Sigmoid colon (tissue), 7 donors: Measurements from ENCODE around the gene KCNJ10. TPM values are rescaled to one million over a fixed set of nuclear protein-coding genes. Genes with fewer than 3 reads are reported as not detected.

Experiments used
- DNase-seq: peaks from one replicate; pipeline ENCODE4 v3.0.0-alpha.2; 2019
- H3K27ac ChIP-seq, 4 donors: fragments of 200-600 bp; sonication (generic); one replicate each; pipeline ENCODE4 v1.5.1; 2016 to 2019; ENCODE audit warnings: mild to moderate bottlenecking in 1 of 4
- H3K27me3 ChIP-seq, 3 donors: fragments of 200-600 bp; sonication (generic); one replicate each; pipeline ENCODE4 v1.5.1; 2019; ENCODE audit warnings: mild to moderate bottlenecking in 1 of 3
- H3K36me3 ChIP-seq, 4 donors: fragments of 200-600 bp; sonication (generic); one replicate each; pipeline ENCODE4 v1.5.1; 2016 to 2019
- H3K4me1 ChIP-seq, 4 donors: fragments of 200-600 bp; sonication (generic); one replicate each; pipeline ENCODE4 v1.5.1; 2017 to 2019
- H3K4me3 ChIP-seq, 4 donors: fragments of 200-600 bp; sonication (generic); one replicate each; pipeline ENCODE4 v1.5.1; 2017 to 2019; ENCODE audit warnings: mild to moderate bottlenecking in 2 of 4, moderate library complexity in 1 of 4
- H3K9me3 ChIP-seq, 4 donors: fragments of 200-600 bp in 3 of 4; sonication (generic) in 3 of 4; one replicate each; pipeline versions ENCODE4 v1.5.1 to v1.6.1; 2013 to 2019
- CTCF ChIP-seq, 4 experiments: fragments of 450-650 bp in 3 of 4; fragments of 200-600 bp in 1 of 4; IDR thresholded peaks; one replicate each; pipeline ENCODE4 v1.5.1; 2016 to 2019; ENCODE audit warnings: antibody characterized with exemption in 4 of 4, mild to moderate bottlenecking in 3 of 4, moderate library complexity in 2 of 4
- EP300 ChIP-seq, 4 donors: sonication (generic); formaldehyde crosslinking; IDR thresholded peaks; one replicate each; pipeline ENCODE4 v1.6.1; 2017; ENCODE audit warnings: antibody characterized with exemption in 4 of 4
- POLR2A ChIP-seq, 2 donors: fragments of 450-650 bp; IDR thresholded peaks; one replicate each; pipeline ENCODE4 v1.6.1; 2016; ENCODE audit warnings: antibody characterized with exemption in 2 of 2, mild to moderate bottlenecking in 2 of 2, moderate library complexity in 2 of 2
- POLR2AphosphoS5 ChIP-seq, 4 donors: sonication (generic); formaldehyde crosslinking; IDR thresholded peaks; one replicate each; pipeline ENCODE4 v1.6.1; 2017; ENCODE audit warnings: antibody characterized with exemption in 4 of 4
- WGBS, 2 donors: extraction: QIAGEN DNeasy Blood & Tissue Kit; methylation state at CpG; one replicate each; pipeline ENCODE4 v1.1.7; 2013; 5-methylcytosine and 5-hydroxymethylcytosine counted together
- intact Hi-C: fragments of 100-400 bp; cut with DNase I; formaldehyde crosslinking; loops from one replicate; pipeline ENCODE4 v1.15.1; 2023
- polyA plus RNA-seq, 3 donors: library from polyadenylated mRNA; stranded (reverse); fragments of 200-250 nt; gene quantifications; one replicate each; pipeline ENCODE4 v1.2.3, GENCODE V29; 2013
- total RNA-seq, 4 donors: library from RNA; depleted of rRNA; stranded (reverse); fragments of >200 nt; gene quantifications; one replicate each; pipeline ENCODE4 v1.1.0, GENCODE V29; 2016
- donor health status: healthy with polysubstance abuse.
- donor health status: Bipolar disorder and iron deficiency.
- donor health status: healthy.

KCNJ10 gene
- total and polyA plus RNA-seq, 7 donors, result 0.23 to 1.3 (median 0.31) TPM; not detected in 3

- intact Hi-C loops, result no loop called here
- no peak overlapping the region for H3K27ac ChIP-seq
- TF ChIP-seq POLR2AphosphoS5 (IDR thresholded peaks at IDR 0.05) (no peak), CTCF (IDR thresholded peaks at IDR 0.05) (no peak)
- no peak overlapping the region for H3K4me3 ChIP-seq
- H3K4me1 ChIP-seq, result no peaks in the 10 kb centered on the region
- 60 to 68% methylated on average over 15 of the region's 15 CpGs for WGBS, 2 donors
- no peak for DNase-seq
- H3K9me3 ChIP-seq, result no peaks in the 10 kb centered on the region
- no peaks in the 10 kb centered on the region for H3K36me3 ChIP-seq
- H3K27me3 ChIP-seq, result peaks cover 0 to 4% (median 3%) of the 10 kb centered on the region in 3 donors
These were observed 8.4 kb downstream of the KCNJ10 start for GRCh38 chr1:160061369-160062229.

- Histone ChIP-seq H3K27me3 (peaks cover 0 to 4% (median 3%) of the 10 kb centered on the region in 3 donors), H3K4me1 (no peaks in the 10 kb centered on the region), H3K27ac (no peak overlapping the region), H3K4me3 (no peak overlapping the region), H3K9me3 (no peaks in the 10 kb centered on the region), H3K36me3 (no peaks in the 10 kb centered on the region)
- no peak for DNase-seq
- intact Hi-C loops, result no loop called here
- TF ChIP-seq EP300 (IDR thresholded peaks at IDR 0.05), result no peak
- peak in 1 of 4 experiments; percentile 14 for TF ChIP-seq CTCF (IDR thresholded peaks at IDR 0.05)
- no peak for TF ChIP-seq POLR2AphosphoS5 (IDR thresholded peaks at IDR 0.05)
- no peak for TF ChIP-seq POLR2A (IDR thresholded peaks at IDR 0.05)
- WGBS, 2 donors, result 36 to 49% methylated on average over 2 of the region's 2 CpGs
These were observed 11.9 kb downstream of the KCNJ10 start for GRCh38 chr1:160058087-160058486.

GRCh38 chr1:160056648-160057169 lies 13.3 kb downstream of the KCNJ10 start:
- intact Hi-C loops, result no loop called here
- Histone ChIP-seq H3K27ac (no peak overlapping the region), H3K4me1 (no peaks in the 10 kb centered on the region), H3K4me3 (no peak overlapping the region), H3K27me3 (no peaks in the 10 kb centered on the region), H3K9me3 (no peaks in the 10 kb centered on the region), H3K36me3 (no peaks in the 10 kb centered on the region)
- 77 to 80% methylated on average over 1 of the region's 1 CpG for WGBS, 2 donors
- no peak for DNase-seq
- TF ChIP-seq EP300 (IDR thresholded peaks at IDR 0.05), result no peak
- TF ChIP-seq CTCF (IDR thresholded peaks at IDR 0.05), result no peak
- TF ChIP-seq POLR2A (IDR thresholded peaks at IDR 0.05), result no peak
- no peak for TF ChIP-seq POLR2AphosphoS5 (IDR thresholded peaks at IDR 0.05)

- H3K27me3 ChIP-seq, result no peaks in the 10 kb centered on the region
- peaks cover 0 to 7% (median 0%) of the 10 kb centered on the region in 4 donors for H3K4me1 ChIP-seq
- intact Hi-C loops, result no loop called here
- no peaks in the 10 kb centered on the region for H3K9me3 ChIP-seq
- no peak overlapping the region for H3K4me3 ChIP-seq
- WGBS, 2 donors, result 56 to 69% methylated on average over 7 of the region's 7 CpGs
- no peaks in the 10 kb centered on the region for H3K36me3 ChIP-seq
- H3K27ac ChIP-seq, result no peak overlapping the region
- no peak for DNase-seq
- TF ChIP-seq CTCF (IDR thresholded peaks at IDR 0.05) (no peak), POLR2A (IDR thresholded peaks at IDR 0.05) (no peak), EP300 (IDR thresholded peaks at IDR 0.05) (no peak), POLR2AphosphoS5 (IDR thresholded peaks at IDR 0.05) (no peak)
These were observed 16.2 kb downstream of the KCNJ10 start for GRCh38 chr1:160053548-160054365.
